Left ventricle myocardium inferior (tissue), 1 donor: Measurements from ENCODE around the gene PSD2. TPM values are rescaled to one million over a fixed set of nuclear protein-coding genes. Genes with fewer than 3 reads are reported as not detected.

Source experiments
- DNase-seq: peaks from one replicate; pipeline ENCODE4 v3.0.0-alpha.2; 2020
- H3K27ac ChIP-seq: fragments of 200-600 bp; replicated peaks from 2 replicates; pipeline ENCODE4 v1.8.0; 2021
- H3K27me3 ChIP-seq: fragments of 200-600 bp; 2 replicates; pipeline ENCODE4 v1.8.0; 2021; ENCODE audit warnings: low read depth
- H3K36me3 ChIP-seq: fragments of 200-600 bp; 2 replicates; pipeline ENCODE4 v1.8.0; 2021
- H3K4me1 ChIP-seq: fragments of 200-600 bp; 2 replicates; pipeline ENCODE4 v1.8.0; 2021
- H3K4me3 ChIP-seq: fragments of 200-600 bp; 2 replicates; pipeline ENCODE4 v1.8.0; 2021; ENCODE audit warnings: mild to moderate bottlenecking, moderate library complexity
- H3K9me3 ChIP-seq: fragments of 200-600 bp; replicated peaks from 2 replicates; pipeline ENCODE4 v1.8.0; 2021
- CTCF ChIP-seq: fragments of 200-600 bp; IDR thresholded peaks from 2 replicates; pipeline ENCODE4 v1.8.0; 2021; ENCODE audit warnings: antibody characterized with exemption, mild to moderate bottlenecking, borderline replicate concordance
- intact Hi-C: fragments of 100-400 bp; cut with micrococcal nuclease; formaldehyde crosslinking; loops from one replicate; pipeline ENCODE4 v1.11.0; 2022
- total RNA-seq: library from RNA; stranded (reverse); fragmentation: NEBNext Ultra II Directional; extraction: Animal tissue kit (Norgen Biotek cat#: 25700); gene quantifications from one replicate; pipeline ENCODE4 v1.2.1, GENCODE V29; 2021
- donor health status: DM: no; HTN: yes; CAD: no; lungs with severe emphysema.

PSD2 gene
- total RNA-seq, 1 donor from 2014 or later: not detected

- TF ChIP-seq CTCF: no peak
- intact Hi-C loops: loop anchor here (5.0 kb wide), 1 partner anchor 131 kb away; no protein-coding TSS in a partner anchor
- peak overlapping the region; percentile 52 for H3K27ac ChIP-seq
- no peak overlapping the region for H3K4me3 ChIP-seq
- H3K27me3 ChIP-seq: peaks cover 24% of the 10 kb centered on the region
- H3K9me3 ChIP-seq: no peaks in the 10 kb centered on the region
- peak; percentile 34 for DNase-seq
- H3K36me3 ChIP-seq: no peaks in the 10 kb centered on the region
- H3K4me1 ChIP-seq: peaks cover 36% of the 10 kb centered on the region
Observed at GRCh38 chr5:139767960-139768359, 27.6 kb upstream of the PSD2 start.

GRCh38 chr5:139768807-139769465 is 26.7 kb upstream of the PSD2 start:
- Histone ChIP-seq H3K9me3 (no peaks in the 10 kb centered on the region), H3K27ac (no peak overlapping the region), H3K27me3 (peaks cover 14% of the 10 kb centered on the region), H3K4me3 (no peak overlapping the region), H3K4me1 (peaks cover 36% of the 10 kb centered on the region), H3K36me3 (no peaks in the 10 kb centered on the region)
- DNase-seq: no peak
- intact Hi-C loops: loop anchor here (5.0 kb wide), 1 partner anchor 132 kb away; no protein-coding TSS in a partner anchor
- TF ChIP-seq CTCF: no peak

- Histone ChIP-seq H3K27me3 (peaks cover 9% of the 10 kb centered on the region), H3K27ac (no peak overlapping the region), H3K4me3 (no peak overlapping the region), H3K9me3 (no peaks in the 10 kb centered on the region), H3K4me1 (peaks cover 32% of the 10 kb centered on the region), H3K36me3 (no peaks in the 10 kb centered on the region)
- intact Hi-C loops: loop anchor here (5.0 kb wide), 1 partner anchor 132 kb away; no protein-coding TSS in a partner anchor
- no peak for DNase-seq
- TF ChIP-seq CTCF: no peak
Observed at GRCh38 chr5:139769477-139769876, 26.1 kb upstream of the PSD2 start.

- no peak for TF ChIP-seq CTCF
- H3K36me3 ChIP-seq: no peaks in the 10 kb centered on the region
- no peak for DNase-seq
- H3K9me3 ChIP-seq: no peaks in the 10 kb centered on the region
- intact Hi-C loops: no loop called here
- H3K27ac ChIP-seq: no peak overlapping the region
- no peak overlapping the region for H3K4me3 ChIP-seq
- peaks cover 24% of the 10 kb centered on the region for H3K4me1 ChIP-seq
- H3K27me3 ChIP-seq: no peaks in the 10 kb centered on the region
Observed at GRCh38 chr5:139770722-139771121, 24.9 kb upstream of the PSD2 start.

GRCh38 chr5:139772089-139772791 is 23.4 kb upstream of the PSD2 start:
- no peak for DNase-seq
- Histone ChIP-seq H3K27me3 (no peaks in the 10 kb centered on the region), H3K36me3 (no peaks in the 10 kb centered on the region), H3K9me3 (no peaks in the 10 kb centered on the region), H3K4me1 (peaks cover 19% of the 10 kb centered on the region), H3K27ac (no peak overlapping the region), H3K4me3 (no peak overlapping the region)
- intact Hi-C loops: no loop called here
- no peak for TF ChIP-seq CTCF
